Neural crest cell (in vitro differentiated cells): ENCODE data around the gene PPP1R15A. TPM values are rescaled to one million over a fixed set of nuclear protein-coding genes. Genes with fewer than 3 reads are reported as not detected.
"Not testable (repeated sequence)": the region's sequence is repeated elsewhere in the genome, so short reads cannot be mapped to it uniquely, and the experiment has no call there.

Source experiments
- DNase-seq: peaks from one replicate; pipeline ENCODE4 v3.0.0; 2021; ENCODE audit warnings: low read depth, mixed read lengths, low spot score
- H3K27ac Mint-ChIP-seq: one replicate; pipeline ENCODE4 v1.8.0; 2021; ENCODE audit warnings: mild to moderate bottlenecking, mixed read lengths; ENCODE audit not compliant: unreplicated experiment
- H3K27me3 Mint-ChIP-seq: 2 replicates; pipeline ENCODE4 v1.8.0; 2021; ENCODE audit warnings: low read depth, mild to moderate bottlenecking, mixed read lengths
- H3K36me3 Mint-ChIP-seq: 2 replicates; pipeline ENCODE4 v1.8.0; 2021; ENCODE audit warnings: low read depth, mild to moderate bottlenecking, mixed read lengths
- H3K4me1 Mint-ChIP-seq: 2 replicates; pipeline ENCODE4 v1.8.0; 2021; ENCODE audit warnings: mixed read lengths
- H3K4me3 Mint-ChIP-seq: one replicate; pipeline ENCODE4 v1.8.0; 2021; ENCODE audit warnings: mild to moderate bottlenecking, mixed read lengths
- H3K9me3 Mint-ChIP-seq: 2 replicates; pipeline ENCODE4 v1.8.0; 2021; ENCODE audit warnings: mixed read lengths
- total RNA-seq: library from RNA; stranded (reverse); gene quantifications from 2 replicates; pipeline ENCODE4 v1.2.1, GENCODE V29; 2021
- TF ChIP-seq, protein P1 (sequence below): fragments of 200-600 bp; sonication (generic); conservative IDR thresholded peaks from 2 replicates; pipeline ENCODE4 v1.5.0; 2021; ENCODE audit warnings: antibody characterized with exemption, mild to moderate bottlenecking

PPP1R15A gene
- total RNA-seq, 1 donor from 2014 or later, result 27.5 TPM

DNA sequence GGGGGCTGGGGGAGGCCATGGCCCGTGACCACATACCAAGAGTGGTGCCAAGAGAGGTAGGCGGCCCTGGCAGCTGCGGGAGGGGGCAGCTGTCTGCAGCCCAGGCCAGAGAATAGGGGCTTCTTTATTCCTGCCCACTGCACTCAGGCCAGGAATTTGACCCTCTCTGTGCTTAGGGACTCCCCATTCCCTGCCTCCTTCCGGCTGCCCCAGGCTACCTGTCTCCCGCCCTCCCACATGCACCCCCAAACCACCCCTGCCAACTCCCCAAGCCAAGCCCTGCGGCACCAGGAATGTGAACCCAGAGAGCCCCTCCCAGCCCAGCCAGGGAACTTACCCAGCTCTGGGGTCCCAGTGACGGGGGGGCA lies 4.5 kb upstream of the PPP1R15A start:
- Mint-ChIP-seq H3K27me3 (no peaks in the 10 kb centered on the region), H3K9me3 (no peaks in the 10 kb centered on the region), H3K4me1 (peaks cover 52% of the 10 kb centered on the region), H3K36me3 (peaks cover 3% of the 10 kb centered on the region), H3K27ac (peak overlapping the region; percentile 68), H3K4me3 (peak overlapping the region; percentile 63)
- DNase-seq, result no peak
- TF ChIP-seq, protein P1, sequence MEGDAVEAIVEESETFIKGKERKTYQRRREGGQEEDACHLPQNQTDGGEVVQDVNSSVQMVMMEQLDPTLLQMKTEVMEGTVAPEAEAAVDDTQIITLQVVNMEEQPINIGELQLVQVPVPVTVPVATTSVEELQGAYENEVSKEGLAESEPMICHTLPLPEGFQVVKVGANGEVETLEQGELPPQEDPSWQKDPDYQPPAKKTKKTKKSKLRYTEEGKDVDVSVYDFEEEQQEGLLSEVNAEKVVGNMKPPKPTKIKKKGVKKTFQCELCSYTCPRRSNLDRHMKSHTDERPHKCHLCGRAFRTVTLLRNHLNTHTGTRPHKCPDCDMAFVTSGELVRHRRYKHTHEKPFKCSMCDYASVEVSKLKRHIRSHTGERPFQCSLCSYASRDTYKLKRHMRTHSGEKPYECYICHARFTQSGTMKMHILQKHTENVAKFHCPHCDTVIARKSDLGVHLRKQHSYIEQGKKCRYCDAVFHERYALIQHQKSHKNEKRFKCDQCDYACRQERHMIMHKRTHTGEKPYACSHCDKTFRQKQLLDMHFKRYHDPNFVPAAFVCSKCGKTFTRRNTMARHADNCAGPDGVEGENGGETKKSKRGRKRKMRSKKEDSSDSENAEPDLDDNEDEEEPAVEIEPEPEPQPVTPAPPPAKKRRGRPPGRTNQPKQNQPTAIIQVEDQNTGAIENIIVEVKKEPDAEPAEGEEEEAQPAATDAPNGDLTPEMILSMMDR, result no peak

DNA sequence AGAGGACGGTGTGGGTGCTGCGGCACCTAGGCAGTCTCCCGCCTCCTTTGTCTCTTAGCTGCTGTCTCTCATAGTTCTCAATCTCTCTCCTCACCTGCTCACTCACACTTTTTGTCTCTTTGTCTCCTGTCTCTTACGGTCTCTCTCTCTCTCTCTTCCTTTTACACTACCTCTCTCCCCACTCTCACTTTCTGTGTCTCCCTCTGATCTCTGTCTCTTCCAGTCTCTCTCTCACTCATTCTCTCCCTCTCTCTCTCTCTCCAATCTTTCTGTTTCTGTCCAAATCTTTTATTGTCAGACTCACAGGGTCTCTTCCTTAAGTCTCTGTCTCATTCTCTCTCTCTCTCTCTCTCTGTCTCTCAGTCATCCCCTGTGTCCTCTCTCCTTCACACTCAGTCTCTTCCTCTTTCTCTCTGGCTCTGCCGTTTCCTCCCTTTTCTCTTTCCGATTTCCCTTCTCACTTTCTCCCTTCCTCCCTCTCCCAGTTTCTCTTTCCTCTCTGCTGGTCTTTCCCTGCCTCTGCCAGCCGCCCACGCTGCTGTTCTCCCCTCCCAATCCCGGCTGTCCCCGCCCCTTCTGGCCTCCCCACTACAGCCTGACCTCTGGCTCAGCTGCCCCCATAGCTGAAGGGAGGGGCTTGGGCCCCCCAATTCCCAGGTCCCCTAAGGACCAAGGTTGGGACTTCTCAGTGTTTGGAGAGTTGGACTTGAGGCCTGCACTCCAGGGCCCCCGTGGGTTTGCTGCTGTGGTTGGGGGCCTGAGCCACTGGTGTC lies 3.9 kb upstream of the PPP1R15A start, which contains the start of gene PLEKHA4:
Gene PLEKHA4, minus strand, starts transcription at position 504 of the 773 bp plus-strand sequence. CDS start 997 bp downstream, outside the sequence.
- Mint-ChIP-seq H3K27ac (peak within 1 kb of the TSS; percentile 75), H3K4me1 (peaks cover 54% of the 10 kb centered on the region), H3K9me3 (no peaks in the 10 kb centered on the region), H3K27me3 (no peaks in the 10 kb centered on the region), H3K36me3 (peaks cover 8% of the 10 kb centered on the region), H3K4me3 (peak within 1 kb of the TSS; percentile 63)
- TF ChIP-seq, protein P1, result no peak
- DNase-seq, result no peak

DNA sequence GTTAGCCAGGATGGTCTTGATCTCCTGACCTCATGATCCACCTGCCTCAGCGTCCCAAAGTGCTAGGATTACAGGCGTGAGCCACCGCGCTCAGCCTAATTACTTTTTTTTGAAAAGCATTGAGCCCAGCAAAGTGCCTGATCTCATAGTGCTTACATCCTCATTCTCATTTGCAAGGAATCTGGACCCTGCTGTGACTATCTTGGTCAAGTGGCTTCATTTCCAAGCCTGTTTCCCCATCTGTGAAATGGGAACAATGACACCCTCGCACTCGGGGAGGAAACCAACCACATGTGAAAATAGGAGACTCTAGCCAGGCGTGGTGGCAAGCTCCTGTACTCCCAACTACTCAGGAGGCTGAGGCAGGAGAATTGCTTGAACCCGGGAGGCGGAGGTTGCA lies 2.2 kb upstream of the PPP1R15A start:
- H3K4me1 Mint-ChIP-seq, result peaks cover 60% of the 10 kb centered on the region
- TF ChIP-seq, protein P1, result no peak

DNA sequence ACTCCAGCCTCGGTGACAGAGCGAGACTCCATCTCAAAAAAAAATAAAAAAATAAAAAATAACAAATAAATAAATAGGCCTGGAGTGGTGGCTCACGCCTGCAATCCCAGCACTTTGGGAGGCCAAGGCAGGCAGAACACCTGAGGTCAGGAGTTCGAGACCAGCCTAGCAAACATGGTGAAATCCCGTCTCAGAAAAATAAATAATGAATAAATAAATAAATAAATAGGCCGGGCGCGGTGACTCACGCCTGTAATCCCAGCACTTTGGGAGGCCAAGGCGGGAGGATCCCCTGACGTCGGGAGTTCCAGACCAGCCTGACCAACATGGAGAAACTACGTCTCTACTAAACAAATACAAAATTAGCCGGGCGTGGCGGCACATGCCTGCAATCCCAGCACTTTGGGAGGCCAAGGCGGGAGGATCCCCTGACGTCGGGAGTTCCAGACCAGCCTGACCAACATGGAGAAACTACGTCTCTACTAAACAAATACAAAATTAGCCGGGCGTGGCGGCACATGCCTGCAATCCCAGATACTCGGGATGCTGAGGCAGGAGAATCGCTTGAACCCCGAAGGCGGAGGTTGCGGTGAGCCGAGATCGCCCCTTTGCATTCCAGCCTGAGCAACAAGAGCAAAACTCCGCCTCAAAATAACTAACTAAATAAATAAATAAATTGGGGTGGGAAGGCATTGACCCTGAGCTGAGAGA lies 595 bp upstream of the PPP1R15A start:
- Mint-ChIP-seq H3K4me3 (peak overlapping the region; percentile 100), H3K36me3 (peaks cover 21% of the 10 kb centered on the region), H3K4me1 (peaks cover 66% of the 10 kb centered on the region)
- H3K27ac Mint-ChIP-seq, H3K27me3 Mint-ChIP-seq, H3K9me3 Mint-ChIP-seq, DNase-seq: not testable (repeated sequence)

More for the DNA sequence above, 2.2 kb upstream of the PPP1R15A start:
- H3K9me3 Mint-ChIP-seq, result no peaks in the 10 kb centered on the region
- H3K4me3 Mint-ChIP-seq, result no peak overlapping the region
- H3K27ac Mint-ChIP-seq, result no peak overlapping the region
- no peak for DNase-seq
- peaks cover 15% of the 10 kb centered on the region for H3K36me3 Mint-ChIP-seq
- no peaks in the 10 kb centered on the region for H3K27me3 Mint-ChIP-seq

DNA sequence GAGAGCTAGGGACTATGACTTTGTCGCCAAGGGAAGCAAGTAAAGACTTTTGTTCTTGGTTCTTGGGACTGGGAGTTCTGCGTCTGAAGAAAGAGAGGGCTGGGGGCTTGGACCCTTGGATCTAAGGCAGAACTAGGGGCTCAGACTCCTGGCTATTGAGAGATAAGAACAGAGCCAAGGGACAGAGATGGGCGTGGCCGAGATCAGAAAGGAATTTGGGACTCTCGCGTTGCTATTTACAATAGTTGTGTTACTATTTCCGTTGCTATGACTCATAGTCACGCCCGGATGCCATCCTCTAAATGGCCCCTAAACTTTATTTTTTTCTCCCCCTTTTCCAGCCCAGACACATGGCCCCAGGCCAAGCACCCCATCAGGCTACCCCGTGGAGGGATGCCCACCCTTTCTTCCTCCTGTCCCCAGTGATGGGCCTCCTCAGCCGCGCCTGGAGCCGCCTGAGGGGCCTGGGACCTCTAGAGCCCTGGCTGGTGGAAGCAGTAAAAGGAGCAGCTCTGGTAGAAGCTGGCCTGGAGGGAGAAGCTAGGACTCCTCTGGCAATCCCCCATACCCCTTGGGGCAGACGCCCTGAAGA lies 759 bp downstream of the PPP1R15A start:
- peak; percentile 47 for DNase-seq
- peak overlapping the region; percentile 100 for H3K27ac Mint-ChIP-seq
- no peaks in the 10 kb centered on the region for H3K9me3 Mint-ChIP-seq
- peaks cover 54% of the 10 kb centered on the region for H3K4me1 Mint-ChIP-seq
- peak overlapping the region; percentile 100 for H3K4me3 Mint-ChIP-seq
- peaks cover 23% of the 10 kb centered on the region for H3K36me3 Mint-ChIP-seq
- no peaks in the 10 kb centered on the region for H3K27me3 Mint-ChIP-seq
- TF ChIP-seq, protein P1, result no peak
